ENCODE measurements around the gene ZNF777. TPM values are rescaled to one million over a fixed set of nuclear protein-coding genes. Genes with fewer than 3 reads are reported as not detected.
"Not testable (repeated sequence)": the region's sequence is repeated elsewhere in the genome, so short reads cannot be mapped to it uniquely, and the experiment has no call there.

The ZNF777 gene
- polyA plus RNA-seq, 4 donors, result 14.1 to 18.6 (median 16.4) TPM

- DNase-seq (ENCODE audit: low read depth in 4 of 4, low spot score in 2 of 4), result no peak
Observed at GRCh38 chr7:149420006-149420405, 40.9 kb downstream of the ZNF777 start.

- no peak for DNase-seq (ENCODE audit: low read depth in 4 of 4, low spot score in 2 of 4)
Observed at GRCh38 chr7:149415391-149416071, 45.3 kb downstream of the ZNF777 start.

GRCh38 chr7:149414745-149415390, 46.0 kb downstream of the ZNF777 start:
- DNase-seq (ENCODE audit: low read depth in 4 of 4, low spot score in 2 of 4), result peak in 2 of 4 donors; percentile 23 to 44

GRCh38 chr7:149414171-149414570, 46.7 kb downstream of the ZNF777 start:
- no peak for DNase-seq (ENCODE audit: low read depth in 4 of 4, low spot score in 2 of 4)

GRCh38 chr7:149413083-149413482, 47.8 kb downstream of the ZNF777 start:
- DNase-seq (ENCODE audit: low read depth in 4 of 4, low spot score in 2 of 4), result not testable (repeated sequence)

GRCh38 chr7:149409895-149410294, 51.0 kb downstream of the ZNF777 start:
- no peak for DNase-seq (ENCODE audit: low read depth in 4 of 4, low spot score in 2 of 4)

- DNase-seq (ENCODE audit: low read depth in 4 of 4, low spot score in 2 of 4), result no peak
Observed at GRCh38 chr7:149404825-149405224, 56.0 kb downstream of the ZNF777 start.

GRCh38 chr7:149404396-149404795, 56.5 kb downstream of the ZNF777 start:
- no peak for DNase-seq (ENCODE audit: low read depth in 4 of 4, low spot score in 2 of 4)

GRCh38 chr7:149398195-149398820, 62.6 kb downstream of the ZNF777 start:
- DNase-seq (ENCODE audit: low read depth in 4 of 4, low spot score in 2 of 4), result no peak

- no peak for DNase-seq (ENCODE audit: low read depth in 4 of 4, low spot score in 2 of 4)
Observed at GRCh38 chr7:149397470-149398043, 63.3 kb downstream of the ZNF777 start.

GRCh38 chr7:149388550-149389335, 72.1 kb downstream of the ZNF777 start:
- not testable (repeated sequence) for DNase-seq (ENCODE audit: low read depth in 4 of 4, low spot score in 2 of 4)

- DNase-seq (ENCODE audit: low read depth in 4 of 4, low spot score in 2 of 4), result not testable (repeated sequence)
Observed at GRCh38 chr7:149386514-149386913, 74.3 kb downstream of the ZNF777 start.

GRCh38 chr7:149385195-149385950, 75.5 kb downstream of the ZNF777 start:
- peak in 1 of 4 donors; percentile 17 for DNase-seq (ENCODE audit: low read depth in 4 of 4, low spot score in 2 of 4)

Other genes with a start within 250 kb of the ZNF777 start
- 10 to 100 TPM; 15.6 to 21.3 (median 18.7) TPM for gene ZNF212, start 221.4 kb downstream of the ZNF777 start, polyA plus RNA-seq (ENCODE audit: insufficient read length in 4 of 4)
- 10 to 100 TPM; 10.5 to 20.1 (median 15.8) TPM for gene ZNF783, start 198.9 kb downstream of the ZNF777 start, polyA plus RNA-seq (ENCODE audit: insufficient read length in 4 of 4)
- 10 to 100 TPM; 11.1 to 19.2 (median 15.3) TPM for gene ZNF746, start 36.7 kb upstream of the ZNF777 start, polyA plus RNA-seq (ENCODE audit: insufficient read length in 4 of 4)

Data from left renal cortex interstitium (tissue), 4 donors.